Neutrophil (primary cell): ENCODE data around the gene PFKFB3.

Experiments used
- H3K27ac ChIP-seq: fragments of 200-600 bp; sonication (generic); 2 replicates; pipeline ENCODE4 v1.5.1; 2016; ENCODE audit warnings: mild to moderate bottlenecking, moderate library complexity
- H3K27me3 ChIP-seq: fragments of 200-600 bp; sonication (generic); 2 replicates; pipeline ENCODE4 v1.6.0; 2016; ENCODE audit warnings: mild to moderate bottlenecking
- H3K36me3 ChIP-seq: fragments of 200-600 bp; sonication (generic); 2 replicates; pipeline ENCODE4 v1.5.1; 2017
- H3K4me1 ChIP-seq, 2 experiments: fragments of 200-600 bp in 1 of 2; sonication (generic) in 1 of 2; 1 replicate in 1 of 2; 2 replicates in 1 of 2; pipeline versions ENCODE4 v1.5.1 to v1.6.1; 2013 to 2016; ENCODE audit warnings: low read depth in 1 of 2, low read length in 1 of 2, mild to moderate bottlenecking in 1 of 2, moderate library complexity in 1 of 2; ENCODE audit not compliant: control insufficient read depth in 1 of 2, insufficient read depth in 1 of 2
- H3K4me3 ChIP-seq, 2 experiments: fragments of 200-600 bp in 1 of 2; sonication (generic) in 1 of 2; 1 replicate in 1 of 2; 2 replicates in 1 of 2; pipeline ENCODE4 v1.5.1; 2013 to 2016; ENCODE audit warnings: low read depth in 1 of 2, low read length in 1 of 2, mild to moderate bottlenecking in 1 of 2, moderate library complexity in 1 of 2
- H3K9me3 ChIP-seq: fragments of 200-600 bp; sonication (generic); 2 replicates; pipeline ENCODE4 v1.5.1; 2016
- TF ChIP-seq, protein P1 (sequence below): fragments of 200-600 bp; sonication (generic); IDR thresholded peaks from 2 replicates; pipeline ENCODE4 v1.5.1; 2016; ENCODE audit warnings: antibody characterized with exemption

Gene PFKFB3

DNA sequence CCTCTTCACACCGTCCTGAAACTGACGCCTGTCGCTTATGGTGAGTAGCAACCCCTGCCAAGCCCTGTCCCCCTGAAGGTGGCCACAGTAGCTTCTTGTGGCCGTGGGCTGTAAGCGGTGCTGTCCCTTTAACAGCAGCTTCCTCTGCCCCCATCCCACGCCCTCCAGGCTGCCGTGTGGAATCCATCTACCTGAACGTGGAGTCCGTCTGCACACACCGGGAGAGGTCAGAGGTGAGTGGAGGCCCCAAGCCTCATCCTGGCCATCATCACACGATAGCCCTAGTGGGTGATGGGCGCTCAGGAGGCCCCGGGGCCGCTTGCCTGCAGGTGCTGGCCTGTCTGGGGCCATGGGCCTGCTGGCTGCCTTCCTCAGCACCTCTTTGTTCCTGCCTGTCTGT is 21.2 kb downstream of the PFKFB3 start:
- TF ChIP-seq, protein P1, sequence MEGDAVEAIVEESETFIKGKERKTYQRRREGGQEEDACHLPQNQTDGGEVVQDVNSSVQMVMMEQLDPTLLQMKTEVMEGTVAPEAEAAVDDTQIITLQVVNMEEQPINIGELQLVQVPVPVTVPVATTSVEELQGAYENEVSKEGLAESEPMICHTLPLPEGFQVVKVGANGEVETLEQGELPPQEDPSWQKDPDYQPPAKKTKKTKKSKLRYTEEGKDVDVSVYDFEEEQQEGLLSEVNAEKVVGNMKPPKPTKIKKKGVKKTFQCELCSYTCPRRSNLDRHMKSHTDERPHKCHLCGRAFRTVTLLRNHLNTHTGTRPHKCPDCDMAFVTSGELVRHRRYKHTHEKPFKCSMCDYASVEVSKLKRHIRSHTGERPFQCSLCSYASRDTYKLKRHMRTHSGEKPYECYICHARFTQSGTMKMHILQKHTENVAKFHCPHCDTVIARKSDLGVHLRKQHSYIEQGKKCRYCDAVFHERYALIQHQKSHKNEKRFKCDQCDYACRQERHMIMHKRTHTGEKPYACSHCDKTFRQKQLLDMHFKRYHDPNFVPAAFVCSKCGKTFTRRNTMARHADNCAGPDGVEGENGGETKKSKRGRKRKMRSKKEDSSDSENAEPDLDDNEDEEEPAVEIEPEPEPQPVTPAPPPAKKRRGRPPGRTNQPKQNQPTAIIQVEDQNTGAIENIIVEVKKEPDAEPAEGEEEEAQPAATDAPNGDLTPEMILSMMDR: no peak
- H3K4me1 ChIP-seq: no peaks in the 10 kb centered on the region

DNA sequence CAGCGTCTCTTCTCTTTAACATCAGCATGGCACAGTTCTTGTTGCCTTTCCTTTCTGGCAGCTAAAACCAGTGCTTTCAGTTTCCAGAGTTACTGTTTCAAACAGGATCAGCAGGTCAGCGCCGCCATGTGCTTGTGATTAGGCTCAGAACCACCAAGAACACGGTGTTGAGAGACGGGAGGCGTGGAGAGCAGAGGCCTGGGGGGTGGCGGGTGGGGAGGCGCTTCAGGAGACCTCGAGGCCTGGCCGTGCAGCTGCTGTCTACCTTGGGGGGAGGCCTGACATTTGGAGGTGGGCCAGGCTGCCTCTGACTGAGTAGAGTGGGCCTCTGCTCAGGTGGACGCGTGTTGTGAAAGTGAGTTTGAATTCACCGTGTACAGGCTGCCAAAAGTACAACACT is 22.0 kb downstream of the PFKFB3 start:
- H3K4me1 ChIP-seq: no peaks in the 10 kb centered on the region
- H3K27me3 ChIP-seq: no peaks in the 10 kb centered on the region
- H3K27ac ChIP-seq: peak overlapping the region; percentile 43
- no peak overlapping the region for H3K4me3 ChIP-seq
- H3K36me3 ChIP-seq: peaks cover 100% of the 10 kb centered on the region
- H3K9me3 ChIP-seq: no peaks in the 10 kb centered on the region
- TF ChIP-seq, protein P1: no peak

More for the DNA sequence above, 21.2 kb downstream of the PFKFB3 start:
- no peaks in the 10 kb centered on the region for H3K27me3 ChIP-seq
- no peaks in the 10 kb centered on the region for H3K9me3 ChIP-seq
- peaks cover 100% of the 10 kb centered on the region for H3K36me3 ChIP-seq
- H3K4me3 ChIP-seq: no peak overlapping the region
- H3K27ac ChIP-seq: peak overlapping the region; percentile 39

DNA sequence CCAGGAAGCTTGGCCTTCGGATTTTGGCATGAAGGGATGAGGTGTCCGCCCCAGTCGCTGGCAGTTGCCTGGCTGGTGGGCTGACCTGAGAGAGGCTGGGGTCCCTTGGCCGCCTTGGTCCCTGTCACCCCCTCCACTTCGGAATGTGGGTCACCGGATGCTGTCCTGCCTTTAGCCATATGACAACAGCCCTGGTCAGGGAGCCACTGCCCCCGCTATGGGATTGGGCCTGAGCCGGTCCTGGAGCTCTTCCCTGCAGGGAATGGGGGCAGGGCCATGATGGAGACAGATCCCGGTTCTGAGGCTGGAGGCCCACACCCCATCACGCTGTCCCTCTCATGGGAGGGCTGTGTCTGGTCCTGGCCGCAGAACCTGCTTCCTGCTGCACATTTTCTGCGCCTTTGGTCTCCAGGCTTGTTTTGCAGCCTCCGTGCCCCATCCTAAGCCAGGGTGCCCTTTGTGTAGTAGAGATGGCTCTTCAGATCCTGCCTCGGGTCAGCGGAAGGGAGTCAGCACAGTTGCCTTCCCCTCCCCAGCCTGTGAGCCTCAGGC is 22.6 kb downstream of the PFKFB3 start:
- H3K27ac ChIP-seq: peak overlapping the region; percentile 43
- no peaks in the 10 kb centered on the region for H3K27me3 ChIP-seq
- H3K4me3 ChIP-seq: no peak overlapping the region
- H3K9me3 ChIP-seq: no peaks in the 10 kb centered on the region
- no peaks in the 10 kb centered on the region for H3K4me1 ChIP-seq
- TF ChIP-seq, protein P1: no peak
- peaks cover 100% of the 10 kb centered on the region for H3K36me3 ChIP-seq

DNA sequence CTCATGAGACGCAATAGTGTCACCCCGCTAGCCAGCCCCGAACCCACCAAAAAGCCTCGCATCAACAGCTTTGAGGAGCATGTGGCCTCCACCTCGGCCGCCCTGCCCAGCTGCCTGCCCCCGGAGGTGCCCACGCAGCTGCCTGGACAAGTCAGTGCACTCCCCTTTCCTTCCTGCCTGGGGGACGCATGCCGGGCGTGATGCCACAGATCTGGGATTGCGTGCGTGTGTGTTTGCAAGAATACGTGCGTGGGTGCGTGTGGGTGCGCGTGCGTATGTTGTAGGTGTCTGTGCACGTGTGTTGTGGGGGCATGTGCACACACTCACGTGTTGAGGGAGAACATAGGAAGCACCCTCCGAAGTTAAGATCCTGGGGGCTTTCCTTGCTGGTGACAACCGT is 23.5 kb downstream of the PFKFB3 start:
- H3K4me1 ChIP-seq: no peaks in the 10 kb centered on the region

DNA sequence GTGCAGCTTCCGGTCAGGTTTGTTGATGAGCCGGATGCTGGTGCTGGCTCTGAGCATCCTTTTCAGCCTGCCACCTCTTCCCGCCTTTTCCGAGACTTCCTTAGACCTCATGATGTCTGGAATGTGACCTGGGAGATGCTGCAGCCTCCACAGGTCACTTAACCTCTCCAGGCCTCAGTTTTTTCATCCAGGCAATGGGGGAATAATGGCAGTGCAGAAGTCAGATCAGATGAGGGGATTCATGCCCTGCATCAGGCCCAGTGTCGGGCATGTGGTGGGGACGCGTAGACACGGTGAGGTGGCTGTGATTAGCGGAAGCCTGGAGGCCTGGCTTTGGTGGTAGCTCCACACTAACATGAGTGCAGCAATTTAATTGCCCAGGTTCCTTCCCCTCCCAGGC is 24.6 kb downstream of the PFKFB3 start:
- H3K9me3 ChIP-seq: no peaks in the 10 kb centered on the region
- TF ChIP-seq, protein P1: no peak
- H3K27ac ChIP-seq: peak overlapping the region; percentile 43
- H3K4me3 ChIP-seq: no peak overlapping the region
- peaks cover 100% of the 10 kb centered on the region for H3K36me3 ChIP-seq
- no peaks in the 10 kb centered on the region for H3K4me1 ChIP-seq
- H3K27me3 ChIP-seq: no peaks in the 10 kb centered on the region

More for the DNA sequence above, 23.5 kb downstream of the PFKFB3 start:
- Histone ChIP-seq H3K36me3 (peaks cover 100% of the 10 kb centered on the region), H3K9me3 (no peaks in the 10 kb centered on the region), H3K27me3 (no peaks in the 10 kb centered on the region), H3K4me3 (no peak overlapping the region), H3K27ac (peak overlapping the region; percentile 43)
- TF ChIP-seq, protein P1: no peak
